Stimulated activated CD8-positive, alpha-beta memory T cell treated with anti-CD3 and anti-CD28 coated beads, Interleukin-7, amount 100 ng/mL, for 1 hour (primary cell): ENCODE data around the gene SH3RF3.

Source experiments
- DNase-seq, 2 donors: peaks; one replicate each; pipeline ENCODE4 v3.0.0-alpha.2; 2020; ENCODE audit warnings: low read depth in 2 of 2

The SH3RF3 gene

GRCh38 chr2:109395494-109396201 is 266.6 kb downstream of the SH3RF3 start:
- DNase-seq, result no peak

- DNase-seq, result no peak
These were observed 267.5 kb downstream of the SH3RF3 start for GRCh38 chr2:109396202-109397180.

DNA sequence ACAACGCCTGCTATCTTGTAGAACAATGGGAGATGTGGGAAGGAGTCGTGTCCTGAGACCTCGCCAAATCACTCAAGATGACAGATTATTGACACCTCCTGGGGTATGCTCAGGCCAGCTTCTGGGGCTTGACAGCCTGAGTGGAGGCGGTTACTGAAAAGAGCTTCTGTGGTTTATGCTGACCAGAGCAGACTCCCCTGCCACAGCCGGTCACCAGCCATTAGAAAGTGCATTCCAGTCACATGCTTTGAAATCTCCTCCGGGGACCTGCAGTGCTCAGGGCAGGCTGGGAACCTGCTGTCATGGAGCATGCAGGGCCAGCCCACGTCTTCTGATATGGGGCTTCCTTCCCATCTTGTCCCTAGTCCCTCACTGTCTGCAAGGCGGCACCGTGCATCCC is 268.9 kb downstream of the SH3RF3 start:
- no peak for DNase-seq

DNA sequence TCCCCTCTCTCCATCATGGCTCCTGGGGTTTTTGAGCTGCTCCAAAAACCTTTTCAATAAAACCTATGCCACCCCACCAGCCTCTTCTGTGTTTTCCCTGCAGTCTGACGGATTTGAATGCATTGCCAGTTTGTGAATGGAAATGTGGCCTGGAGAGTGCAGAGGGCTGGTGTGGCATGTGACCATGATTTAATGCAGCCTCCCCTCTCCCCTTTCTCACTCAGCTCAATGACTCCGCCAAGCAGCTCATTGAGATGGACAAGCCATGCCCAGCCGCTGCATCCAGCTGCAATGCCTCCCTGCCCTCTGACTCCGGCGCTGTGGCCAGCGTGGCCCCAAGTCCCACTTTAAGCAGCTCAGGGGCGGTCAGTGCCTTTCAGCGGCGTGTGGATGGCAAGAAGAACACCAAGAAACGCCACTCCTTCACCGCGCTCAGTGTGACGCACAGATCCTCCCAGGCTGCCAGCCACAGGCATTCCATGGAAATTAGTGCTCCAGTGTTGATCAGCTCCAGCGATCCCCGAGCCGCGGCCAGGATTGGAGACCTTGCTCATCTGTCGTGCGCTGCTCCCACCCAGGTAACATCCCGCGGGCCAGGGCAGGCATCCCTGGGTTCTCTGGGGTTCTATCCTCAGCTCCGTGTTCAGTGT is 269.5 kb downstream of the SH3RF3 start:
- DNase-seq, result no peak

GRCh38 chr2:109399066-109399465 is 270.1 kb downstream of the SH3RF3 start:
- no peak for DNase-seq

GRCh38 chr2:109400102-109400501 is 271.1 kb downstream of the SH3RF3 start:
- DNase-seq, result no peak

DNA sequence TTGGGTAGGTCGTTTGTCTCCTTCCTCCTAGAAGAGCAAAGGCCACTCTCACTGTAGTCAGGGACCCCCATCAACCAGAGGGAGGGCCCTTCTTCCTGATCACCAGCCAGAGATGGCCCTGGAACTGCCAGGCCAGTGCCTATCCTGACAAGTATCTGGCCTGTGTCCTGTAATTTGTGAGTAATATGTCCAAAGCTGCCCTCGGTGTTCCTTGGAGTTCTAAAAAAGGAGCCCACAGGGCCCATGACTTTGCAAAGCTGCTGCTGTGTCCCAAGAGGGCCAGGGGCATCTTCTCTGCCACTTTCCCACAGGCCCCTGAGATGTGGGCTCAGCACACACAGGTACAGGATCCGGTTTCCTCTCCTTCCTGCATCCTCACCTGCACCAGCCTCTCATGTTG is 272.4 kb downstream of the SH3RF3 start:
- DNase-seq, result no peak

- no peak for DNase-seq
These were observed 273.2 kb downstream of the SH3RF3 start for GRCh38 chr2:109402180-109402579.

DNA sequence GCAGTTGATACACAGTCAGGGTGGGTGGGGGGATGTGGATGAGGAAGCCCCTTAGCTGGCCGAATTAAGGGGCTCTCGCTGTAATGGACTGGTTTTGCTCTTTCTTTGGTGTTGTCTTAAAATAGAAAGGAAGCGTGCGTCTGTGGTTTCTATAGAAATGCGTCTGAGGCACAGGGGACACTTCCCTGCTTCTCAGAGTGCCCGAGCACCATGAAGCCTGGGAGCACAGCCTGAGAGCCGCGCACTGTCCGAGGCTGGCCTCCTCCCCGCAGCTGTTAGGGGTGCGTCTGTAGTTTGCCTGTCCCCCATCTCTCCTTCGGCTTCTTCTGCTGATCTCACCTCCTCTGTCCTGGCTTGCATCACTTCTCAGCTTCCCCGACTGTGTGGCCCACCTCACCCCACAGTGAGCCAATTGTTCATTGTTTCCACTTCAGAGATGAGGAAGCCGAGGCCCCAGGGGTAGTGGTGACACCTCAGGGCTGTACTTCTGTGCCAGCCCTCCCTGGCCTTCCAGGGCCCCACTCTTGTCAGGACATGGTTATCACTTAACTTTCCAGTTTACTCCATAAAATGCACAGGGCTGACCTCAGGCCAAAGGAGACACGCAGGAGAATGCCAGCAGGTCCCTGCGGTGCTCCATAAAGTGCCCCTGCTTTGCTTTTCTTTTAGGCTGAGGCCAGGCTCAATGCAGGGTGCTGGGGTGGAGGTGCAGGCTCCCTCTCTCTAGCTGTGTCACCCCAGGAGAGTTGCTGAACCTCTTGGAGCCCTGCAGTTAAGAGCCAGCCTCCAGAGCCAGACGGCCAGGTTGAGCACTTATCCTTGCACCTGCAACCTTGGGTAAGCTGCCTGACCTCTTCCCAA is 274.2 kb downstream of the SH3RF3 start:
- no peak for DNase-seq

DNA sequence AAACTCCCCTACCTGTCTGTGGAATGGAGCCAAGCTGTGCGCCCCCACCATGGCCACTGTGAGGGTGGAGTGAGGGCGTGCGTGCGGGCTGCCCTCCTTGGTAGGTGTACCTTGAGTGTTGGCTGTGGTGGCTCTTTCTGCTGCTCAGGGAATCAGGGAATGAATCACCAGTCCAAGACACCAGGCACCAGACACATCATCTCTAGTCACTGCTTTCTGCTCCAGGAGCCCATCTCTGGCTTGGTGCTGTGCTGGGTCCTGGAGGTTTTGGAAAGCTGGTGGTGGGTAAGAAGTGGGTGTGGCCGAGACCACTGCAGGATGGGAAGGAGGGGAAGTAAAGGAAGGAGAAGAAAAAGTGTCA is 274.8 kb downstream of the SH3RF3 start:
- DNase-seq, result no peak

- no peak for DNase-seq
These were observed 275.7 kb downstream of the SH3RF3 start for GRCh38 chr2:109404681-109405080.

- no peak for DNase-seq
These were observed 276.9 kb downstream of the SH3RF3 start for GRCh38 chr2:109405873-109406272.

GRCh38 chr2:109406301-109406700 is 277.3 kb downstream of the SH3RF3 start:
- DNase-seq, result no peak

GRCh38 chr2:109407276-109408042 is 278.5 kb downstream of the SH3RF3 start:
- DNase-seq, result no peak

DNA sequence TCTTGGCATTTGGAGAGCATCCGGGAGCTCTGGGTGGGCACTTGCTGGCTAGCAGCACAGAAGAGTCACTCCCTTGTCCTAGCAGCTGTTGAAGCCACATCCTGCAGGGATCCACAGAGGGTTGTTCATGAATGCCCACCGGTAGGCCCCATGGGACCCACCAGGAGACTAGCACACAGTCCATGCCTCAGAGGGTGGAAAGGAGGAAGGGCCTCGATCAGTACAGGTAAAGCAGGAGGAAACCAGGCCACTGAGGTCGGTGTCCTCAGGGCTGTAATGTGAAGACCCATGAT is 279.0 kb downstream of the SH3RF3 start:
- no peak for DNase-seq

DNA sequence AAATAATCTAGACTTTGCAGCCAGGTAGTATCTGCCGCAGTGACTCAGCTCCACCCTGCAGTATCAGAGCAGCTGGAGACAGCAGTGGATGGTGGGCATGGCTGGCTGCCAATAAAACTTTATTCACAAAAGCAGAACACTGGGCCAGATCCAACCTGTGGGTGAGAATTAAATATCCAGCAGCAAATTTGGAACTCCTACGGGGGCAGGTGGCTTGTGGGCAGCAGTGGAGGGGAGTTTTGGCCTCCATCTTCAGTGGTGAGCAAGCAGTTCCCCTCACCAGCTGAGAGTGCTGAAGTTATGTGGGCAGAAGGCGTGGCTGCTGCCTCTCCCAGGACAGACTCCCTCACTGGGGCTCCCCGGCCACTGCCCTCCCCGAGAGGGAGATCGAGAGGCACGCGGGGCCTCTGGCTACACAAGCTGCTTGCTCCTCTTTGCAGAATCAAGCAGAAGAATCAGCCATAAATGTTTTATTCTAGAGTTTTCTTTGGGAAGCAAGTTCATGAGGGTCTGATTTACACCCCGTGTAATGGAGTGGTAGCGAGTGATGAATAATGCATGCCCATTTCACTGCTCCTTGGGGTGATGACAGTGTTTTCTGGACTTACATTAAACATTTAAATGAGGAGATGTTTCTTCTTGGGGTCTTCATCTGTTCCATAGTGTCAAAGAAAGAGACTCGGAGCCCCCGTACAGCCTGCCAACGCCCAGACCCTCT is 280.5 kb downstream of the SH3RF3 start:
- DNase-seq, result no peak

DNA sequence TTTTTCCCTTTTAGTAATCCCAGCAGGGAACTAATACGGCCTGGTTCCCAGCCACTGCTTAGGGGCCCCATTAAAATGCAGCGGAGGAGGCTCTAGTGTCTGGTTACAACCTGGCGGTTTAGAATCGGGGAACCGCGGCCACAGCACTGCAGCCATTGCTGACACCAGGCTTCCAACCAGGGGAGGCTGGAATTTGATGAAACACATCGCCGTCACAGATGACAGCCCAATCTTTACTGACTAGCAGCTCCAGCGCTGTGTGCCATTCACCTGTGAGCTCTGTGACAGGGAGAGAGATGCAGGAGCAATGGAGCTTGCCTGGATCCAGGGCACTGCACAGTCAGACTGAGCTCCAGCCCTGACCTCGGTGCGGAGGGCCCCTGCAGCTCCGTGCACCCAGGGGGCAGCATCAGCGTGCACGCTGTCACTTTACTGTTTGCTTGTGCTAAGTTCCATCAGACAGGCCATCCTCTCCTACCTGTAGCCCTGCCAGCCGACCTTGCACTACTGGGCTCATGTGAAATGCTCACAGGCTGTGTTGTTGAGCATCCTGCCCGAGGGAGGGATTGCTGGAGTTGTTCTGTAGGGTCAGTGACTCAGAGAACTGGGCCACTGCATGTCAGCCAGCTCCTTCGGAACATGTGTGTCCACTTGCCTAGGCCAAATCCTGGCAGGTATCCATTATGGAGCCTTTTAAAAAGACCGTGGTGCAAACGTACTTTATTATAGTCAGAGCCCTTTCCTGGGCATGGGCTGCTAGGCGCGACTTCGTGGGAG is 281.2 kb downstream of the SH3RF3 start:
- no peak for DNase-seq

- DNase-seq, result no peak
These were observed 282.8 kb downstream of the SH3RF3 start for GRCh38 chr2:109411640-109412325.

GRCh38 chr2:109415581-109416013 is 286.6 kb downstream of the SH3RF3 start:
- no peak for DNase-seq
